Measurements from ENCODE around the gene KIRREL3. TPM values are rescaled to one million over a fixed set of nuclear protein-coding genes. Genes with fewer than 3 reads are reported as not detected.
A peak's percentile ranks its signal among the peaks of the same experiment; 100 is the strongest.

Gene KIRREL3
- polyA plus RNA-seq, 1 experiment: 2.3 TPM

GRCh38 chr11:126800009-126800408, 200.6 kb downstream of the KIRREL3 start:
- ChIA-PET CTCF (interaction anchor here (1.2 to 2.3 kb wide), 2 partner anchors 9 to 190 kb away, joined by 4 to 10 read pairs; no protein-coding TSS in a partner anchor), POLR2A (no interaction called here)
- no peak overlapping the region for H3K4me3 ChIP-seq (ENCODE audit: low read depth, low read length)
- no peaks in the 10 kb centered on the region for H3K27me3 ChIP-seq (ENCODE audit: control insufficient read depth, insufficient read depth, low read length)
- H3K27ac ChIP-seq (ENCODE audit: low read depth, low read length): no peak overlapping the region
- no peak for DNase-seq (ENCODE audit: low read depth, low spot score)
- H3K9me3 ChIP-seq (ENCODE audit: control insufficient read depth, insufficient read depth, low read length): no peaks in the 10 kb centered on the region
- no peak for TF ChIP-seq CTCF (IDR thresholded peaks at IDR 0.05; ENCODE audit: low read depth, low read length)

- CTCF ChIA-PET: no interaction called here
- no peak for DNase-seq (ENCODE audit: low read depth, low spot score)
- no peaks in the 10 kb centered on the region for H3K27me3 ChIP-seq (ENCODE audit: control insufficient read depth, insufficient read depth, low read length)
- POLR2A ChIA-PET: no interaction called here
- H3K27ac ChIP-seq (ENCODE audit: low read depth, low read length): no peak overlapping the region
- H3K9me3 ChIP-seq (ENCODE audit: control insufficient read depth, insufficient read depth, low read length): no peaks in the 10 kb centered on the region
- no peak for TF ChIP-seq CTCF (IDR thresholded peaks at IDR 0.05; ENCODE audit: low read depth, low read length)
- H3K4me3 ChIP-seq (ENCODE audit: low read depth, low read length): no peak overlapping the region
Measured at GRCh38 chr11:126797457-126798169, 203.0 kb downstream of the KIRREL3 start.

- no peaks in the 10 kb centered on the region for H3K9me3 ChIP-seq (ENCODE audit: control insufficient read depth, insufficient read depth, low read length)
- ChIA-PET POLR2A (no interaction called here), CTCF (no interaction called here)
- no peaks in the 10 kb centered on the region for H3K27me3 ChIP-seq (ENCODE audit: control insufficient read depth, insufficient read depth, low read length)
- DNase-seq (ENCODE audit: low read depth, low spot score): no peak
- no peak overlapping the region for H3K27ac ChIP-seq (ENCODE audit: low read depth, low read length)
- TF ChIP-seq CTCF (IDR thresholded peaks at IDR 0.05; ENCODE audit: low read depth, low read length): no peak
- H3K4me3 ChIP-seq (ENCODE audit: low read depth, low read length): no peak overlapping the region
Measured at GRCh38 chr11:126793596-126793995, 207.0 kb downstream of the KIRREL3 start.

- Histone ChIP-seq H3K27ac (ENCODE audit: low read depth, low read length) (no peak overlapping the region), H3K9me3 (ENCODE audit: control insufficient read depth, insufficient read depth, low read length) (no peaks in the 10 kb centered on the region), H3K27me3 (ENCODE audit: control insufficient read depth, insufficient read depth, low read length) (no peaks in the 10 kb centered on the region), H3K4me3 (ENCODE audit: low read depth, low read length) (no peak overlapping the region)
- DNase-seq (ENCODE audit: low read depth, low spot score): no peak
- CTCF ChIA-PET: interaction anchor here (1.0 to 1.2 kb wide), 2 partner anchors 198 to 210 kb away, joined by 3 read pairs; no protein-coding TSS in a partner anchor
- POLR2A ChIA-PET: no interaction called here
- no peak for TF ChIP-seq CTCF (IDR thresholded peaks at IDR 0.05; ENCODE audit: low read depth, low read length)
Measured at GRCh38 chr11:126791991-126792390, 208.6 kb downstream of the KIRREL3 start.

- ChIA-PET CTCF (interaction anchor here (0.8 to 2.2 kb wide), 5 partner anchors 9 to 311 kb away, joined by 3 to 20 read pairs (median 9); no protein-coding TSS in a partner anchor), POLR2A (no interaction called here)
- peak; percentile 35 for TF ChIP-seq CTCF (IDR thresholded peaks at IDR 0.05; ENCODE audit: low read depth, low read length)
- H3K27ac ChIP-seq (ENCODE audit: low read depth, low read length): no peak overlapping the region
- H3K4me3 ChIP-seq (ENCODE audit: low read depth, low read length): no peak overlapping the region
- no peaks in the 10 kb centered on the region for H3K27me3 ChIP-seq (ENCODE audit: control insufficient read depth, insufficient read depth, low read length)
- no peak for DNase-seq (ENCODE audit: low read depth, low spot score)
- H3K9me3 ChIP-seq (ENCODE audit: control insufficient read depth, insufficient read depth, low read length): no peaks in the 10 kb centered on the region
Measured at GRCh38 chr11:126791446-126791845, 209.1 kb downstream of the KIRREL3 start.
